HG03342 (cell line): ENCODE data around the gene KLHL30.

ENCODE experiments used
- ATAC-seq: cut with Tn5 transposase; IDR thresholded peaks from one replicate; pipeline ENCODE4 v1.9.1; 2021; ENCODE audit warnings: mild to moderate bottlenecking, moderate library complexity; ENCODE audit not compliant: unreplicated experiment

Gene KLHL30

GRCh38 chr2:238171575-238172187 is 33.2 kb downstream of the KLHL30 start:
- ATAC-seq = no peak

GRCh38 chr2:238172439-238172838 is 34.0 kb downstream of the KLHL30 start:
- ATAC-seq = no peak

GRCh38 chr2:238173692-238174091 is 35.2 kb downstream of the KLHL30 start:
- ATAC-seq = no peak

GRCh38 chr2:238174291-238174690 is 35.8 kb downstream of the KLHL30 start:
- ATAC-seq = no peak

- ATAC-seq = no peak
These were observed 36.2 kb downstream of the KLHL30 start for GRCh38 chr2:238174701-238175100.

GRCh38 chr2:238176613-238177012 is 38.1 kb downstream of the KLHL30 start:
- ATAC-seq = no peak

- ATAC-seq = no peak
These were observed 42.1 kb downstream of the KLHL30 start for GRCh38 chr2:238180554-238180953.

- ATAC-seq = no peak
These were observed 43.9 kb downstream of the KLHL30 start for GRCh38 chr2:238182362-238182761.

- no peak for ATAC-seq
These were observed 45.4 kb downstream of the KLHL30 start for GRCh38 chr2:238183821-238184220.

- no peak for ATAC-seq
These were observed 49.4 kb downstream of the KLHL30 start for GRCh38 chr2:238187618-238188548.

- ATAC-seq = no peak
These were observed 52.0 kb downstream of the KLHL30 start for GRCh38 chr2:238190445-238190844.
